Sigmoid colon (tissue), 4 donors: ENCODE data around the gene COA5.

Source experiments
- CTCF ChIP-seq, 4 experiments: fragments of 450-650 bp in 3 of 4; fragments of 200-600 bp in 1 of 4; IDR thresholded peaks; one replicate each; pipeline ENCODE4 v1.5.1; 2016 to 2019; ENCODE audit warnings: antibody characterized with exemption in 4 of 4, mild to moderate bottlenecking in 3 of 4, moderate library complexity in 2 of 4
- POLR2AphosphoS5 ChIP-seq, 4 donors: sonication (generic); formaldehyde crosslinking; IDR thresholded peaks; one replicate each; pipeline ENCODE4 v1.6.1; 2017; ENCODE audit warnings: antibody characterized with exemption in 4 of 4

GRCh38 chr2:98601532-98602132 is 6.7 kb downstream of the COA5 start:
- TF ChIP-seq CTCF (IDR thresholded peaks at IDR 0.05) (peak in 3 of 4 experiments; percentile 27 to 56 (median 30)), POLR2AphosphoS5 (IDR thresholded peaks at IDR 0.05) (no peak)
